Liver (tissue), 9 donors: ENCODE measurements around the gene TUBG2. TPM values are rescaled to one million over a fixed set of nuclear protein-coding genes. Genes with fewer than 3 reads are reported as not detected.

Experiments
- DNase-seq: peaks from one replicate; pipeline ENCODE4 v3.0.0-alpha.2; 2017; ENCODE audit warnings: low spot score
- H3K27ac ChIP-seq, 2 donors: one replicate each; pipeline ENCODE4 v1.7.0; 2013; ENCODE audit warnings: inconsistent platforms in 2 of 2, low read length in 2 of 2, control low read depth in 1 of 2, low read depth in 1 of 2, mild to moderate bottlenecking in 1 of 2
- H3K27me3 ChIP-seq, 4 donors: one replicate each; pipeline versions ENCODE4 v1.6.1 to v1.7.0; 2013; ENCODE audit warnings: low read length in 3 of 4, inconsistent platforms in 1 of 4, mild to moderate bottlenecking in 1 of 4, moderate library complexity in 1 of 4; ENCODE audit not compliant: control insufficient read depth in 4 of 4, insufficient read depth in 4 of 4
- H3K36me3 ChIP-seq, 4 donors: one replicate each; pipeline versions ENCODE4 v1.6.1 to v1.7.0; 2013; ENCODE audit warnings: low read length in 3 of 4, mild to moderate bottlenecking in 3 of 4, low read depth in 1 of 4, moderate library complexity in 1 of 4; ENCODE audit not compliant: control insufficient read depth in 4 of 4, insufficient read depth in 3 of 4
- H3K4me1 ChIP-seq, 4 donors: one replicate each; pipeline versions ENCODE4 v1.6.1 to v1.7.0; 2013; ENCODE audit warnings: low read length in 3 of 4, mild to moderate bottlenecking in 3 of 4, moderate library complexity in 1 of 4; ENCODE audit not compliant: control insufficient read depth in 4 of 4, insufficient read depth in 4 of 4
- H3K4me3 ChIP-seq, 3 donors: one replicate each; pipeline versions ENCODE4 v1.6.1 to v1.7.0; 2013; ENCODE audit warnings: low read length in 3 of 3, control low read depth in 1 of 3, low read depth in 1 of 3, mild to moderate bottlenecking in 1 of 3
- H3K9ac ChIP-seq, 2 donors: one replicate each; pipeline ENCODE4 v1.7.0; 2013; ENCODE audit warnings: low read length in 2 of 2, mild to moderate bottlenecking in 2 of 2, moderate library complexity in 2 of 2, control low read depth in 1 of 2, low read depth in 1 of 2
- H3K9me3 ChIP-seq, 4 donors: one replicate each; pipeline versions ENCODE4 v1.6.1 to v1.7.0; 2013; ENCODE audit warnings: low read length in 3 of 4; ENCODE audit not compliant: control insufficient read depth in 4 of 4
- CTCF ChIP-seq: fragments of 150-350 bp; IDR thresholded peaks from 2 replicates; pipeline ENCODE4 v1.5.1; 2017; ENCODE audit warnings: improper control_type of control experiment, low read depth, low read length; ENCODE audit not compliant: missing input control
- FOXA2 ChIP-seq: IDR thresholded peaks from 2 replicates; pipeline ENCODE4 v1.6.1; 2016; ENCODE audit warnings: antibody characterized with exemption
- GABPA ChIP-seq, 2 donors: IDR thresholded peaks in 1 of 2; conservative IDR thresholded peaks in 1 of 2; 2 replicates each; pipeline ENCODE4 v1.6.1; 2016; ENCODE audit warnings: antibody characterized with exemption in 2 of 2, mild to moderate bottlenecking in 1 of 2, moderate library complexity in 1 of 2
- HNF4A ChIP-seq, 2 donors: conservative IDR thresholded peaks; 2 replicates each; pipeline ENCODE4 v1.6.1; 2016; ENCODE audit warnings: antibody characterized with exemption in 2 of 2, mild to moderate bottlenecking in 2 of 2
- HNF4G ChIP-seq: IDR thresholded peaks from 2 replicates; pipeline ENCODE4 v1.6.1; 2016; ENCODE audit warnings: antibody characterized with exemption
- JUND ChIP-seq, 2 donors: IDR thresholded peaks; 2 replicates each; pipeline ENCODE4 v1.6.1; 2016; ENCODE audit warnings: antibody characterized with exemption in 2 of 2
- NR2F2 ChIP-seq: IDR thresholded peaks from 2 replicates; pipeline ENCODE4 v1.6.1; 2016; ENCODE audit warnings: antibody characterized with exemption
- RAD21 ChIP-seq, 2 donors: IDR thresholded peaks; 2 replicates each; pipeline ENCODE4 v1.6.1; 2016; ENCODE audit warnings: antibody characterized with exemption in 2 of 2, mild to moderate bottlenecking in 2 of 2
- RXRA ChIP-seq, 2 donors: IDR thresholded peaks; 2 replicates each; pipeline ENCODE4 v1.6.1; 2017 to 2018; ENCODE audit warnings: antibody characterized with exemption in 2 of 2, mild to moderate bottlenecking in 1 of 2
- YY1 ChIP-seq: IDR thresholded peaks from 2 replicates; pipeline ENCODE4 v1.6.1; 2016; ENCODE audit warnings: antibody characterized with exemption, mild to moderate bottlenecking
- ZBTB33 ChIP-seq: IDR thresholded peaks from 2 replicates; pipeline ENCODE4 v1.6.1; 2016; ENCODE audit warnings: antibody characterized with exemption
- WGBS: extraction: QIAGEN DNeasy Blood & Tissue Kit; methylation state at CpG from one replicate; pipeline ENCODE4 v1.1.7; 2013; 5-methylcytosine and 5-hydroxymethylcytosine counted together
- polyA plus RNA-seq, 2 donors: library from polyadenylated mRNA; stranded (reverse) in 1 of 2; unstranded in 1 of 2; fragments of 200-250 nt in 1 of 2; fragments of >200 nt in 1 of 2; fragmentation: Nextera tagmentation in 1 of 2; extraction: Ambion mirVana in 1 of 2; gene quantifications; one replicate each; pipeline versions ENCODE4 v1.2.1 to v1.2.3, GENCODE V29; 2013 to 2015
- total RNA-seq, 2 donors: library from RNA; depleted of rRNA; stranded (reverse); fragments of >200 nt; gene quantifications; one replicate each; pipeline ENCODE4 v1.2.3, GENCODE V29; 2014
- TF ChIP-seq, protein P1 (sequence below): IDR thresholded peaks from 2 replicates; pipeline ENCODE4 v1.6.1; 2016; ENCODE audit warnings: antibody characterized with exemption
- TF ChIP-seq, protein P2 (sequence below): IDR thresholded peaks from 2 replicates; pipeline ENCODE4 v1.6.1; 2016; ENCODE audit warnings: antibody characterized with exemption, mild to moderate bottlenecking
- donor health status: healthy.
- donor health status: healthy.
- donor health status: healthy.
- donor health status: healthy.
- donor health status: healthy.

Gene TUBG2
- total and polyA plus RNA-seq, 4 donors: 1.4 to 10.8 (median 5.0) TPM

- H3K36me3 ChIP-seq: no peaks in the 10 kb centered on the region
- no peaks in the 10 kb centered on the region for H3K4me1 ChIP-seq
- 72% methylated on average over 3 of the region's 3 CpGs for WGBS
- H3K9me3 ChIP-seq: no peaks in the 10 kb centered on the region
- no peak overlapping the region for H3K4me3 ChIP-seq
- no peak overlapping the region for H3K9ac ChIP-seq
- TF ChIP-seq ZBTB33 (no peak), HNF4G (no peak), CTCF (no peak), RXRA (IDR thresholded peaks at IDR 0.05) (no peak), GABPA (IDR thresholded peaks at IDR 0.05 in 1 of 2, conservative IDR thresholded peaks at IDR 0.05 in 1 of 2) (no peak), HNF4A (conservative IDR thresholded peaks at IDR 0.05) (no peak)
- TF ChIP-seq, protein P1, sequence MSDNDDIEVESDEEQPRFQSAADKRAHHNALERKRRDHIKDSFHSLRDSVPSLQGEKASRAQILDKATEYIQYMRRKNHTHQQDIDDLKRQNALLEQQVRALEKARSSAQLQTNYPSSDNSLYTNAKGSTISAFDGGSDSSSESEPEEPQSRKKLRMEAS: no peak
- TF ChIP-seq, protein P2, sequence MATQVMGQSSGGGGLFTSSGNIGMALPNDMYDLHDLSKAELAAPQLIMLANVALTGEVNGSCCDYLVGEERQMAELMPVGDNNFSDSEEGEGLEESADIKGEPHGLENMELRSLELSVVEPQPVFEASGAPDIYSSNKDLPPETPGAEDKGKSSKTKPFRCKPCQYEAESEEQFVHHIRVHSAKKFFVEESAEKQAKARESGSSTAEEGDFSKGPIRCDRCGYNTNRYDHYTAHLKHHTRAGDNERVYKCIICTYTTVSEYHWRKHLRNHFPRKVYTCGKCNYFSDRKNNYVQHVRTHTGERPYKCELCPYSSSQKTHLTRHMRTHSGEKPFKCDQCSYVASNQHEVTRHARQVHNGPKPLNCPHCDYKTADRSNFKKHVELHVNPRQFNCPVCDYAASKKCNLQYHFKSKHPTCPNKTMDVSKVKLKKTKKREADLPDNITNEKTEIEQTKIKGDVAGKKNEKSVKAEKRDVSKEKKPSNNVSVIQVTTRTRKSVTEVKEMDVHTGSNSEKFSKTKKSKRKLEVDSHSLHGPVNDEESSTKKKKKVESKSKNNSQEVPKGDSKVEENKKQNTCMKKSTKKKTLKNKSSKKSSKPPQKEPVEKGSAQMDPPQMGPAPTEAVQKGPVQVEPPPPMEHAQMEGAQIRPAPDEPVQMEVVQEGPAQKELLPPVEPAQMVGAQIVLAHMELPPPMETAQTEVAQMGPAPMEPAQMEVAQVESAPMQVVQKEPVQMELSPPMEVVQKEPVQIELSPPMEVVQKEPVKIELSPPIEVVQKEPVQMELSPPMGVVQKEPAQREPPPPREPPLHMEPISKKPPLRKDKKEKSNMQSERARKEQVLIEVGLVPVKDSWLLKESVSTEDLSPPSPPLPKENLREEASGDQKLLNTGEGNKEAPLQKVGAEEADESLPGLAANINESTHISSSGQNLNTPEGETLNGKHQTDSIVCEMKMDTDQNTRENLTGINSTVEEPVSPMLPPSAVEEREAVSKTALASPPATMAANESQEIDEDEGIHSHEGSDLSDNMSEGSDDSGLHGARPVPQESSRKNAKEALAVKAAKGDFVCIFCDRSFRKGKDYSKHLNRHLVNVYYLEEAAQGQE: no peak
- DNase-seq: no peak
- no peaks in the 10 kb centered on the region for H3K27me3 ChIP-seq
- no peak overlapping the region for H3K27ac ChIP-seq
Measured at GRCh38 chr17:42629411-42630009, 29.6 kb upstream of the TUBG2 start.

DNA sequence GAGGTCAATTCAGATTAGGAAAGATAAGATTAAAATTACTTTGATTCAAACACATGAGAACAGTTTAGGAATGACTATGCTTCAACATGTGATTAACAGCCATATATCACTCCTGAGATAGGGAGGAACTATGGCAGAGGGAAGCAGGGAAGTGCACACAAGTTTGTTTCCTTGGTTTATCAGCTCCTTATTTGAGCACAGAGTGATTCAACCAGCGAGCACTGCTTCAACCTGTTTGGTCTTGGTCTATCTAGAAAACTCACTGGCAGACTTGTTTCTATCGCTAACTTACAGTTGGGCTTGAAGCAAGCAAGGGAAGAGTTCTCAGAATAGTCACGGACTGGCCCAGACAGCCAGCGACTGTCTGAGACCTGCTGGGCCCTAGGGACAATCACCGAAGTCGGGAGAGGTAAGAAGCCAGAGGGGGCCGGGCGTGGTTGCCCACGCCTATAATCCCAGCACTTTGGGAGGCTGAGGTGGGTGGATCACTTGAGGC, 26.1 kb upstream of the TUBG2 start:
- Histone ChIP-seq H3K27ac (no peak overlapping the region), H3K9ac (no peak overlapping the region), H3K36me3 (no peaks in the 10 kb centered on the region), H3K4me1 (no peaks in the 10 kb centered on the region), H3K27me3 (no peaks in the 10 kb centered on the region), H3K9me3 (no peaks in the 10 kb centered on the region), H3K4me3 (no peak overlapping the region)
- DNase-seq: no peak
- WGBS: 86% methylated on average over 9 of the region's 9 CpGs
- TF ChIP-seq FOXA2: no peak
- TF ChIP-seq, protein P2: no peak
- no peak for TF ChIP-seq CTCF
- TF ChIP-seq ZBTB33: no peak
- TF ChIP-seq HNF4G: no peak
- TF ChIP-seq, protein P1: no peak
- no peak for TF ChIP-seq RAD21 (IDR thresholded peaks at IDR 0.05)
- no peak for TF ChIP-seq GABPA (IDR thresholded peaks at IDR 0.05 in 1 of 2, conservative IDR thresholded peaks at IDR 0.05 in 1 of 2)
- TF ChIP-seq YY1: no peak
- TF ChIP-seq JUND (IDR thresholded peaks at IDR 0.05): no peak
- no peak for TF ChIP-seq NR2F2
